ENCODE measurements around the gene LIN7A. TPM values are rescaled to one million over a fixed set of nuclear protein-coding genes. Genes with fewer than 3 reads are reported as not detected.

LIN7A gene
- total and polyA plus RNA-seq, 9 donors, result 2.6 to 13.1 (median 6.6) TPM

DNA sequence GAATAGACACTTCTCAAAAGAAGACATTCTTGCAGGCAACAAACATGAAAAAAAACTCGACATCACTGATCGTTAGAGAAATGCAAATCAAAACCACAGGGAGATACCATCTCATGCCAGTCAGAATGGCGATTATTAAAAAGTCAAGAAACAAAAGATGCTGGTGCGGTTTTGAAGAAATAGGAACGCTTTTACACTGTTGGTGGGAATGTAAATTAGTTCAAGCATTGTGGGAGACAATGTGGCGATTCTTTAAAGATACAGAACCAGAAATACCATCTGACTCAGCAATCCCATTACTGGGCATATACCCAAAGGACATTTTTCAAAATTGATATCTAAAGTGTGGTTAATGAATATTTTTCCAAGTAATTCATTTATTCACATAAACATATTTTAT is 39.6 kb upstream of the LIN7A start:
- Histone ChIP-seq H3K27ac (no peak overlapping the region), H3K4me3 (no peak overlapping the region), H3K4me1 (ENCODE audit: insufficient read depth) (no peaks in the 10 kb centered on the region), H3K36me3 (no peaks in the 10 kb centered on the region), H3K9me3 (no peaks in the 10 kb centered on the region), H3K27me3 (no peaks in the 10 kb centered on the region)
- TF ChIP-seq POLR2A (IDR thresholded peaks at IDR 0.05) (no peak), EP300 (IDR thresholded peaks at IDR 0.05) (no peak)
- TF ChIP-seq, protein P1, sequence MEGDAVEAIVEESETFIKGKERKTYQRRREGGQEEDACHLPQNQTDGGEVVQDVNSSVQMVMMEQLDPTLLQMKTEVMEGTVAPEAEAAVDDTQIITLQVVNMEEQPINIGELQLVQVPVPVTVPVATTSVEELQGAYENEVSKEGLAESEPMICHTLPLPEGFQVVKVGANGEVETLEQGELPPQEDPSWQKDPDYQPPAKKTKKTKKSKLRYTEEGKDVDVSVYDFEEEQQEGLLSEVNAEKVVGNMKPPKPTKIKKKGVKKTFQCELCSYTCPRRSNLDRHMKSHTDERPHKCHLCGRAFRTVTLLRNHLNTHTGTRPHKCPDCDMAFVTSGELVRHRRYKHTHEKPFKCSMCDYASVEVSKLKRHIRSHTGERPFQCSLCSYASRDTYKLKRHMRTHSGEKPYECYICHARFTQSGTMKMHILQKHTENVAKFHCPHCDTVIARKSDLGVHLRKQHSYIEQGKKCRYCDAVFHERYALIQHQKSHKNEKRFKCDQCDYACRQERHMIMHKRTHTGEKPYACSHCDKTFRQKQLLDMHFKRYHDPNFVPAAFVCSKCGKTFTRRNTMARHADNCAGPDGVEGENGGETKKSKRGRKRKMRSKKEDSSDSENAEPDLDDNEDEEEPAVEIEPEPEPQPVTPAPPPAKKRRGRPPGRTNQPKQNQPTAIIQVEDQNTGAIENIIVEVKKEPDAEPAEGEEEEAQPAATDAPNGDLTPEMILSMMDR (IDR thresholded peaks at IDR 0.05), result no peak
- 69 to 91% (median 70%) methylated on average over 6 of the region's 6 CpGs for WGBS, 3 donors
- no peak for DNase-seq
- intact Hi-C loops (cut with DNase I), result no loop called here

DNA sequence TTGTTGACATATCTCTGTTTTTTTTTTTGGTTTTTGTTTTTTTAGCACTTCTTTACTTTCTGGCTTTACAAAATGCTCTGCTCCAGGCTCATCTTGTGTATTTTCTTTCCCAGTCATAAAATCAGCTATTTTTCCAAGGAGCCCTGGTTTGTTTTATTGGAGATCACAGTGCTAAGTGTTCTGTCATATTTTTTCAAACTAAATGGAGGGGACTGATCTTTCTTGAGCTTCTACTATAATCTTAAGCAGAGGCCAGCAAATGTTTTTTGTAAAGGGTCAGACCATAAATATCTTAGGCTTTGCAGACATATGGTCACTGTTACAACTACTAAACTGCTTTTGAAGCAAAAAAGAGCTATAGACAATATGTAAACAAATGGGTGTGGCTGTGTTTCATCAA is 30.6 kb upstream of the LIN7A start:
- H3K36me3 ChIP-seq, result no peaks in the 10 kb centered on the region
- TF ChIP-seq, protein P1 (IDR thresholded peaks at IDR 0.05), result no peak
- TF ChIP-seq EP300 (IDR thresholded peaks at IDR 0.05) (no peak), POLR2A (IDR thresholded peaks at IDR 0.05) (no peak)
- no peak for DNase-seq
- no peak overlapping the region for H3K27ac ChIP-seq
- no peaks in the 10 kb centered on the region for H3K27me3 ChIP-seq
- H3K4me1 ChIP-seq (ENCODE audit: insufficient read depth), result no peaks in the 10 kb centered on the region
- intact Hi-C loops (cut with DNase I), result no loop called here
- H3K9me3 ChIP-seq, result no peaks in the 10 kb centered on the region
- H3K4me3 ChIP-seq, result no peak overlapping the region

DNA sequence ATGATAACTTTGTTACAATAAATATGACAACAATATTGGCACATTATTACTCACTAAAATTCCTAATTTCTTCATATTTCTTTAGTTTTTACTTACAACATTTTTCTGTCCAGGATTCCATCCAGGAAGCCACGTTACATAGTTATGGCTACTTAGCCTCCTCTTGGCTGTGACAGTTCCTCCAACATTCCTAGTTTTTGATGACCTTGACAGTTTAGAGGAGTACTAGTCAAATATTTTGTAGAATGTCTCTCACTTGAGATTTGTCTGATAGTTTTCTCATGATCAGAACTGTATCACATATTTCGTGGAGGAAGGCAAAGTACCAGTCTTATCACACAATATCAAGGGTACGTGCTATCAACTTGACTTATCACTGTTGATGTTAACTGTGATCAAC is 29.8 kb upstream of the LIN7A start:
- Histone ChIP-seq H3K27me3 (no peaks in the 10 kb centered on the region), H3K9me3 (no peaks in the 10 kb centered on the region), H3K36me3 (no peaks in the 10 kb centered on the region), H3K27ac (no peak overlapping the region), H3K4me1 (ENCODE audit: insufficient read depth) (no peaks in the 10 kb centered on the region), H3K4me3 (no peak overlapping the region)
- intact Hi-C loops (cut with DNase I), result no loop called here
- 48 to 63% (median 50%) methylated on average over 3 of the region's 3 CpGs for WGBS, 3 donors
- DNase-seq, result no peak
- TF ChIP-seq, protein P1 (IDR thresholded peaks at IDR 0.05), result no peak
- no peak for TF ChIP-seq POLR2A (IDR thresholded peaks at IDR 0.05)
- no peak for TF ChIP-seq EP300 (IDR thresholded peaks at IDR 0.05)

DNA sequence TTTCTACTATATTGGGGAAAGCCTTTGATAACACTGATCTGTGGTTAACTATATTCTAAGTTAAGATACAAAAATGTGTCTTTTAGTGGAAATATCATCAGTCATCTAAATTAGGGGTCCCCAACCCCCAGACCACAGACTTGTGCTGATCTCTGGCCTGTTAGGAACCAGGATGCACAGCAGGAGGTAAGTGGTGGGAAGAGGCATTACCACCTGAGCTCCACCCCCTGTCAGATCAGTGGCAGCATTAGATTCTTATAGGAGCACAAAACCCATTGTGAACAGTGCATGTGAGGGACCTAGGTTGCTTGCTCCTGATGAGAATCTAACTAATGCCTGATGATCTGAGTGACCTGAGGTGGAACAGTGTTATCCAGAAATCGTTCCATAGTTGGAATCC is 28.3 kb upstream of the LIN7A start:
- no peaks in the 10 kb centered on the region for H3K4me1 ChIP-seq (ENCODE audit: insufficient read depth)
- H3K36me3 ChIP-seq, result no peaks in the 10 kb centered on the region
- no peak for DNase-seq
- TF ChIP-seq, protein P1 (IDR thresholded peaks at IDR 0.05), result no peak
- TF ChIP-seq POLR2A (IDR thresholded peaks at IDR 0.05) (no peak), EP300 (IDR thresholded peaks at IDR 0.05) (no peak)
- H3K4me3 ChIP-seq, result no peak overlapping the region
- no peaks in the 10 kb centered on the region for H3K9me3 ChIP-seq
- intact Hi-C loops (cut with DNase I), result no loop called here
- WGBS, 3 donors, result 72 to 85% (median 75%) methylated on average over 1 of the region's 1 CpG
- no peaks in the 10 kb centered on the region for H3K27me3 ChIP-seq
- H3K27ac ChIP-seq, result no peak overlapping the region

DNA sequence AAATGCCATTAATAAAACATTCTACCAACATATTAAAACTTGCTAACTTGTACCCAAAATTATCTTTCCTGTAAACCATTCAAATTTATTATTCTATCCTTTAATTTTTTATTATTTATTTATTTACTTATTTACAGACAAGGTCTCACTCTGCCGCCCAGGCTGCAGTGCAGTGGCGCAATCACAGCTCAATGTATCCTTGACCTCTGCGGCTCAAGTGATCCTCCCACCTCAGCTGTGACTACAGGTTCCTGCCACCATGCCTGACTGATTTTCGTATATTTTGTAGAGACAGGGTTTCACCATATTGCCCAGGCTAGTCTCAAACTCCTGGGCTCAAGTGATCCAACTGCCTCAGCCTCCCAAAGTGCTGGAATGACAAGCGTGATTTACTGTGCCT is 20.4 kb upstream of the LIN7A start:
- Histone ChIP-seq H3K9me3 (no peaks in the 10 kb centered on the region), H3K27me3 (no peaks in the 10 kb centered on the region), H3K36me3 (no peaks in the 10 kb centered on the region), H3K4me3 (no peak overlapping the region), H3K27ac (no peak overlapping the region), H3K4me1 (ENCODE audit: insufficient read depth) (no peaks in the 10 kb centered on the region)
- no peak for DNase-seq
- no peak for TF ChIP-seq EP300 (IDR thresholded peaks at IDR 0.05)
- TF ChIP-seq, protein P1 (IDR thresholded peaks at IDR 0.05), result no peak
- TF ChIP-seq POLR2A (IDR thresholded peaks at IDR 0.05), result no peak
- 85 to 92% (median 90%) methylated on average over 5 of the region's 5 CpGs for WGBS, 3 donors
- intact Hi-C loops (cut with DNase I), result no loop called here
